Lower lobe of right lung (tissue), 2 donors: ENCODE measurements around the gene AMZ2. TPM values are rescaled to one million over a fixed set of nuclear protein-coding genes. Genes with fewer than 3 reads are reported as not detected.
"Not testable (repeated sequence)": the region's sequence is repeated elsewhere in the genome, so short reads cannot be mapped to it uniquely, and the experiment has no call there.

ENCODE experiments used
- ATAC-seq, 2 donors: fragments of 200-7000 bp; cut with Tn5 transposase; one replicate each; pipeline ENCODE4 v1.9.1; 2020 to 2022; ENCODE audit warnings: mild to moderate bottlenecking in 2 of 2, moderate library complexity in 2 of 2
- DNase-seq: peaks from one replicate; pipeline ENCODE4 v3.0.0-alpha.2; 2020
- H3K27ac ChIP-seq: fragments of 200-600 bp; one replicate; pipeline ENCODE4 v1.8.0; 2022
- H3K27me3 ChIP-seq: fragments of 200-600 bp; one replicate; pipeline ENCODE4 v1.8.0; 2022; ENCODE audit warnings: low read depth
- H3K36me3 ChIP-seq: fragments of 200-600 bp; one replicate; pipeline ENCODE4 v1.8.0; 2022; ENCODE audit warnings: mild to moderate bottlenecking
- H3K4me1 ChIP-seq: fragments of 200-600 bp; one replicate; pipeline ENCODE4 v1.8.0; 2022
- H3K4me3 ChIP-seq: fragments of 200-600 bp; one replicate; pipeline ENCODE4 v1.8.0; 2022; ENCODE audit warnings: mild to moderate bottlenecking
- H3K9me3 ChIP-seq: fragments of 200-600 bp; one replicate; pipeline ENCODE4 v1.8.0; 2022
- intact Hi-C: fragments of 100-400 bp; cut with DNase I; formaldehyde crosslinking; loops from one replicate; pipeline ENCODE4 v1.11.0; 2022
- total RNA-seq: library from RNA; stranded (reverse); fragmentation: NEBNext Ultra II Directional; extraction: Animal tissue kit (Norgen Biotek cat#: 25700); gene quantifications from one replicate; pipeline ENCODE4 v1.2.1, GENCODE V29; 2021
- TF ChIP-seq, protein P1 (sequence below): fragments of 200-600 bp; IDR thresholded peaks from one replicate; pipeline ENCODE4 v1.8.0; 2022; ENCODE audit warnings: antibody characterized with exemption, mild to moderate bottlenecking
- donor health status: DM: no; HTN: yes; CAD: no; lungs with severe emphysema.

The AMZ2 gene
- total RNA-seq, 1 donor from 2014 or later = 55.9 TPM

DNA sequence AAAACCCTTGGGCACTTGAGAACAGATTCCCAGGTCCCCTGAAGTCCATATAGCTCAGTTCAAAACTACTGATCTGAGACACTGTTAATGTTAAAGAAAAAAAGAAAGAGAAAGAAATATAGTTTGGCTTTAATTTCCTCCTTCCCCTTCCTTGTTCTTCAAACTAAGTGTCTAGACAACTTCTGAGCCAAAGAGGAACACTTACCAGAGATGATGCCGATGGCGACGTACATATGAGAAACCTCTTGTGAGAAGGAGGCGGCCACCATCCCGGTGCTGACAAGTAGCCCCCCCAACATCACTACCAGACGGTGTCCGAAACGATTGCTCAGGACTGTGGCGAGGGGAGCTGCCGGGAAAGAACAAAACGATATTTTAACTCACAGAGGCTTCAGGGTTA lies 25.9 kb downstream of the AMZ2 start:
- H3K36me3 ChIP-seq = peaks cover 23% of the 10 kb centered on the region
- no peaks in the 10 kb centered on the region for H3K4me1 ChIP-seq
- intact Hi-C loops = no loop called here
- H3K27ac ChIP-seq = no peak overlapping the region
- ATAC-seq (peak in 1 of 2 donors; percentile 38), DNase-seq (no peak)
- TF ChIP-seq, protein P1, sequence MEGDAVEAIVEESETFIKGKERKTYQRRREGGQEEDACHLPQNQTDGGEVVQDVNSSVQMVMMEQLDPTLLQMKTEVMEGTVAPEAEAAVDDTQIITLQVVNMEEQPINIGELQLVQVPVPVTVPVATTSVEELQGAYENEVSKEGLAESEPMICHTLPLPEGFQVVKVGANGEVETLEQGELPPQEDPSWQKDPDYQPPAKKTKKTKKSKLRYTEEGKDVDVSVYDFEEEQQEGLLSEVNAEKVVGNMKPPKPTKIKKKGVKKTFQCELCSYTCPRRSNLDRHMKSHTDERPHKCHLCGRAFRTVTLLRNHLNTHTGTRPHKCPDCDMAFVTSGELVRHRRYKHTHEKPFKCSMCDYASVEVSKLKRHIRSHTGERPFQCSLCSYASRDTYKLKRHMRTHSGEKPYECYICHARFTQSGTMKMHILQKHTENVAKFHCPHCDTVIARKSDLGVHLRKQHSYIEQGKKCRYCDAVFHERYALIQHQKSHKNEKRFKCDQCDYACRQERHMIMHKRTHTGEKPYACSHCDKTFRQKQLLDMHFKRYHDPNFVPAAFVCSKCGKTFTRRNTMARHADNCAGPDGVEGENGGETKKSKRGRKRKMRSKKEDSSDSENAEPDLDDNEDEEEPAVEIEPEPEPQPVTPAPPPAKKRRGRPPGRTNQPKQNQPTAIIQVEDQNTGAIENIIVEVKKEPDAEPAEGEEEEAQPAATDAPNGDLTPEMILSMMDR = no peak
- no peaks in the 10 kb centered on the region for H3K27me3 ChIP-seq
- peaks cover 8% of the 10 kb centered on the region for H3K9me3 ChIP-seq
- H3K4me3 ChIP-seq = no peak overlapping the region

DNA sequence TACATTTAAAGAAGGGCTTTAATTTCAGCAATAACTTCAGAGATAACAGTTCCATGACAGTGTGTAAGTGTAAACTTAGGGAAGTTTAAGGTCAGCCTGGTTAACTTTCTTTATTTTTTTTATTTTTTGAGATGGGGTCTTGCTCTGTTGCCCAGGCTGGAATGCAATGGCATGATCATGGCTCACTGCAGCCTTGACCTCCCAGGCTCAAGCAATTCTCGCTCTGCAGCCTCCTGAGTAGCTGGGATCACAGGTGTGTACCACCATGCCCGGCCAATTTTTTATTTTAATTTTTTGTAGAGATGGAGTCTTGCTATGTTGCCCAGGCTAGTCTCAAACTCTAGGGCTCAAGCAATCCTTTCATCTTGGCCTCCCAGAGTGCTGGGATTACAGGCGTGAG lies 28.5 kb downstream of the AMZ2 start:
- intact Hi-C loops, H3K4me3 ChIP-seq, H3K27ac ChIP-seq, H3K27me3 ChIP-seq, H3K4me1 ChIP-seq, H3K9me3 ChIP-seq, DNase-seq, ATAC-seq: not testable (repeated sequence)
- peaks cover 13% of the 10 kb centered on the region for H3K36me3 ChIP-seq

DNA sequence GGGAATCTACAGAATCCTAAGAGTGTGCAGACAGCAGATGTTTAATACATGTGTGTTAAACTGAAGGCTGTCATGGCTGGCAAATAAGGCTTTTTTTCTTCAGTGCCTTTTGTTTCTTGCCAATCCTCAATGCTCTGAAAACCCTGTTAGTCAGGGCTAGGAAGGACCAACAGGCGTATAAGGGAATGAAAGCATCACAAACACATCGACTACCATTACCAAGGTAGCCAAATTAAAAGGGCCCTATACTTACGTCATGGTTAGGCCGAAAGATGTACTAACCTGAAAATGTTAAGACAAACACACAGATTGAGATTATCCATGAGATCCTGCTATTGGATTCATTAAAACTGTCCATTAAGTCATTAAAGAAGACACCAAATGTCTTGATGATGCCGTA lies 30.0 kb downstream of the AMZ2 start:
- no peak overlapping the region for H3K4me3 ChIP-seq
- no peaks in the 10 kb centered on the region for H3K4me1 ChIP-seq
- H3K9me3 ChIP-seq = peaks cover 8% of the 10 kb centered on the region
- TF ChIP-seq, protein P1 = no peak
- no peak overlapping the region for H3K27ac ChIP-seq
- H3K27me3 ChIP-seq = no peaks in the 10 kb centered on the region
- no peaks in the 10 kb centered on the region for H3K36me3 ChIP-seq
- no peak for ATAC-seq
- no peak for DNase-seq
- intact Hi-C loops = no loop called here

DNA sequence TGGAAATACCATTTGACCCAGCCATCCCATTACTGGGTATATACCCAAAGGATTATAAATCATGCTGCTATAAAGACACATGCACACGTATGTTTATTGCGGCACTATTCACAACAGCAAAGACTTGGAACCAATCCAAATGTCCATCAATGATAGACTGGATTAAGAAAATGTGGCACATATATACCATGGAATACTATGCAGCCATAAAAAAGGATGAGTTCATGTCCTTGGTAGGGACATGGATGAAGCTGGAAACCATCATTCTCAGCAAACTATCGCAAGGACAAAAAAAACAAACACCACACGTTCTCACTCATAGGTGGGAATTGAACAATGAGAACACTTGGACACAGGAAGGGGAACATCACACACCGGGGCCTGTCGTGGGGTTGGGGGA lies 34.1 kb downstream of the AMZ2 start:
- H3K36me3 ChIP-seq, H3K27ac ChIP-seq, DNase-seq, H3K27me3 ChIP-seq, H3K4me3 ChIP-seq, H3K4me1 ChIP-seq, ATAC-seq, H3K9me3 ChIP-seq, intact Hi-C loops: not testable (repeated sequence)

DNA sequence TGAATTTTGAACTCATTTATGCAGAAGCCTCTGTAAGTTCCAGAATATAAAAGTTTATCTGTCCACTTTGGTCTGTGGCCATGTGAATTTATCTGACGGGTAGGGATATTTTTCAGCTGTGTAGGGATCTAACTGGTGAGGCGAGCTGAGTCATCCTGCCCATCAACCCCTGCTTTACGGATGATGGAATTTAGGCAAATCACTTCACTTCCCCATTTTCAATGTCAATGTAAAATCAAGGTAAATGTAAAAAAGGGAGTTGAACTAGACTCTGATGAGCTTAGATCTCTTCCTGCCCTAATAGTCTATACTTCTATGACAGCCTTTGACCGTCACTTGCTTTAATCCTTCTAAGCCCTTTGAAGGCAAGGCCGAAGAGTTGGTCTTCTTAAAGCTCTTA lies 40.5 kb downstream of the AMZ2 start:
- TF ChIP-seq, protein P1 = no peak
- intact Hi-C loops = no loop called here
- Histone ChIP-seq H3K27me3 (peaks cover 30% of the 10 kb centered on the region), H3K4me3 (no peak overlapping the region), H3K9me3 (no peaks in the 10 kb centered on the region), H3K4me1 (peaks cover 23% of the 10 kb centered on the region), H3K27ac (peak overlapping the region; percentile 58), H3K36me3 (no peaks in the 10 kb centered on the region)
- ATAC-seq = no peak
- DNase-seq = no peak

DNA sequence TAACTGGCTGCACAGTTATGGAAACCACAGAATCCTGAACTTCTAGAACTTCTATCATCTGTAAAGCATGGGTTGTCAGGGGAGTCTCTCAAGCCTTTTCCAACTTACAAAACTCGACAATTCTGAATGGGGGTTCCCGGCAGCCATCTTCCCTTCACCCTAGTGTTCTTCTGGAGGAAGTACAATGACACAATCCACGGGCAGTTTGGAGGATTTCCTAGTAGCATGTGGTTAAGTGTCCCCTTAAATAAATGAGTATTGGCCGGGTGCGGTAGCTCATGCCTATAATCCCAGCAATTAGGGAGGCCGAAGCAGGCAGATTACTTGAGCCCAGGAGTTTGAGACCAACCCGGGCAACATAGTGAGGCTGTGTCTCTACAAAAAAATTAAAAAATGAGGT lies 41.0 kb downstream of the AMZ2 start:
- TF ChIP-seq, protein P1 = peak; percentile 10
- DNase-seq (no peak), ATAC-seq (no peak)
- peaks cover 34% of the 10 kb centered on the region for H3K27me3 ChIP-seq
- no peaks in the 10 kb centered on the region for H3K36me3 ChIP-seq
- H3K9me3 ChIP-seq = no peaks in the 10 kb centered on the region
- no peak overlapping the region for H3K4me3 ChIP-seq
- peak overlapping the region; percentile 92 for H3K27ac ChIP-seq
- intact Hi-C loops = no loop called here
- H3K4me1 ChIP-seq = peaks cover 23% of the 10 kb centered on the region

DNA sequence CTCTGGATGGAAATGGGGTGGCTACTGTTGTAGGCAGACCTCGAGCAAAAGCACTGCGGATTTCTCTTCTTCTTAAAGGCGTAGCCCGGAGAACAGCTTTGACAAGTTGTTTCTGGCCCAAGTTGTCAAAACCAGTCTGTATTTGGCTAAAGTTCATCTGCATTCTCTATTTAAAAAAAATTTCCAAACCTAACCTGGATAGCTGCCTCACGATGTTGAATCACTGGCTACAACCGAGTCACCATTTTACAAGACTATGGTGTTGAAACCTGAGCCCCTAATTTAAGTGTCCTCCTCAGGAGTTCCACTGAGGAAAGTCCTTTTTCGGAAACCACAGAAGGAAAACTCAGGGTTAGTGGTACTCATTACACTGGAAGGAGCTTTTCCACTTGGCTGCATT lies 41.6 kb downstream of the AMZ2 start:
- peaks cover 23% of the 10 kb centered on the region for H3K4me1 ChIP-seq
- H3K27me3 ChIP-seq = peaks cover 41% of the 10 kb centered on the region
- DNase-seq = no peak
- intact Hi-C loops = no loop called here
- H3K27ac ChIP-seq = peak overlapping the region; percentile 92
- TF ChIP-seq, protein P1 = no peak
- no peak for ATAC-seq
- peak overlapping the region; percentile 63 for H3K4me3 ChIP-seq
- H3K36me3 ChIP-seq = no peaks in the 10 kb centered on the region
- H3K9me3 ChIP-seq = no peaks in the 10 kb centered on the region
